ENCODE results near the gene TMEM217.

Gene TMEM217

GRCh38 chr6:37279366-37280134, 21.6 kb upstream of the TMEM217 start:
- no peak for DNase-seq

GRCh38 chr6:37277001-37277409, 19.1 kb upstream of the TMEM217 start:
- no peak for DNase-seq

GRCh38 chr6:37275350-37275749, 17.4 kb upstream of the TMEM217 start:
- no peak for DNase-seq

GRCh38 chr6:37273690-37274089, 15.7 kb upstream of the TMEM217 start:
- no peak for DNase-seq

GRCh38 chr6:37272834-37273566, 15.1 kb upstream of the TMEM217 start:
- no peak for DNase-seq

GRCh38 chr6:37269105-37269504, 11.2 kb upstream of the TMEM217 start:
- no peak for DNase-seq

GRCh38 chr6:37265860-37266259, 7.9 kb upstream of the TMEM217 start:
- DNase-seq, result no peak

- no peak for DNase-seq
Observed at GRCh38 chr6:37265001-37265400, 7.1 kb upstream of the TMEM217 start.

- no peak for DNase-seq
Observed at GRCh38 chr6:37262446-37263026, 4.6 kb upstream of the TMEM217 start.

- no peak for DNase-seq
Observed at GRCh38 chr6:37261198-37261597, 3.3 kb upstream of the TMEM217 start.

GRCh38 chr6:37260444-37260843, 2.5 kb upstream of the TMEM217 start:
- no peak for DNase-seq

- no peak for DNase-seq
Observed at GRCh38 chr6:37260040-37260439, 2.1 kb upstream of the TMEM217 start.

- DNase-seq, result no peak
Observed at GRCh38 chr6:37259191-37259590, 1.2 kb upstream of the TMEM217 start.

- no peak for DNase-seq
Observed at GRCh38 chr6:37258405-37259105, 611 bp upstream of the TMEM217 start.

- DNase-seq, result no peak
Observed at GRCh38 chr6:37257320-37257633, 667 bp downstream of the TMEM217 start.

GRCh38 chr6:37256692-37257319, 1.1 kb downstream of the TMEM217 start:
- no peak for DNase-seq

- DNase-seq, result no peak
Observed at GRCh38 chr6:37254881-37255280, 3.1 kb downstream of the TMEM217 start.

- DNase-seq, result no peak
Observed at GRCh38 chr6:37253486-37254007, 4.4 kb downstream of the TMEM217 start.

GRCh38 chr6:37251211-37251780, 6.6 kb downstream of the TMEM217 start:
- no peak for DNase-seq

GRCh38 chr6:37244430-37245310, 13.3 kb downstream of the TMEM217 start:
- DNase-seq, result no peak

GRCh38 chr6:37243816-37244370, 14.1 kb downstream of the TMEM217 start:
- DNase-seq, result no peak
